Skin of body (tissue), 3 donors: ENCODE results near the gene GDPGP1. TPM values are rescaled to one million over a fixed set of nuclear protein-coding genes. Genes with fewer than 3 reads are reported as not detected.

Experiments used
- DNase-seq: peaks from one replicate; lab custom pipeline; 2025; lab: John Stamatoyannopoulos, UW
- small RNA-seq: library from RNA; depleted of rRNA; stranded (forward); fragments of <200 nt; gene quantifications from one replicate; pipeline ENCODE3, GENCODE V24; 2014; ENCODE audit warnings: low replicate concordance
- total RNA-seq: library from RNA; depleted of rRNA; stranded (reverse); fragments of >200 nt; gene quantifications from one replicate; pipeline ENCODE4 v1.2.3, GENCODE V29; 2014

Gene GDPGP1
- total RNA-seq, 1 donor from 2014 or later = 2.6 TPM

DNA sequence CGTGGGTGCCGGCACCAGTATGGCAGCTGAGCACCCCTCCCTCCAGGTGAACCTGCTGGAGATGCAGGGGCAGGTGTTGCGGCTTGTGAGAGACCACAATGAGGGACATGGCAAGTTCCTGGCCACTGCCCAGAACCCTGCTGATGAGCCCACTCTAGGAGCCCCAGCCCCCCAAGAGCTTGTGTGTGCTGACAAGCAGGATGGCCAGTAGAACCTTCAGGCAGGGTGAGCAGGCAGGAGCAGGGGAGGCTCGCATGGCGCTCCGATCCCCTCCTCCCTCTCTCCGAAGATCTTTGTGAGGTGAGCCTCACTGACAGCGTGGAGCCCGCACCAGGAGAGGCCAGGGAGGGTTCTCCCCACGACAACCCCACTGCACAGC is 61.2 kb downstream of the GDPGP1 start:
- DNase-seq = no peak

Small RNA genes within 50 kb of the gene (small RNA-seq; reads per million reads assigned to genes)
- gene AC091167.3 (not detected), gene RN7SL736P (not detected)

Other genes with a start within 250 kb of the GDPGP1 start
- gene ZNF710, start 232.9 kb upstream of the GDPGP1 start, total RNA-seq = 7.4 TPM
- 77.6 TPM for gene IDH2, start 131.7 kb upstream of the GDPGP1 start, total RNA-seq
- 38.7 TPM for gene SEMA4B, start 32.9 kb upstream of the GDPGP1 start, total RNA-seq
- 16.3 TPM for gene CIB1, start 268 bp upstream of the GDPGP1 start, total RNA-seq
- not detected for gene TTLL13, start 15.3 kb downstream of the GDPGP1 start, total RNA-seq
- 51.8 TPM for gene NGRN, start 31.5 kb downstream of the GDPGP1 start, total RNA-seq
- gene ZNF774, start 118.1 kb downstream of the GDPGP1 start, total RNA-seq = 1.3 TPM
- 224 TPM for gene IQGAP1, start 154.0 kb downstream of the GDPGP1 start, total RNA-seq